ENCODE data around the gene TULP3.

The TULP3 gene

DNA sequence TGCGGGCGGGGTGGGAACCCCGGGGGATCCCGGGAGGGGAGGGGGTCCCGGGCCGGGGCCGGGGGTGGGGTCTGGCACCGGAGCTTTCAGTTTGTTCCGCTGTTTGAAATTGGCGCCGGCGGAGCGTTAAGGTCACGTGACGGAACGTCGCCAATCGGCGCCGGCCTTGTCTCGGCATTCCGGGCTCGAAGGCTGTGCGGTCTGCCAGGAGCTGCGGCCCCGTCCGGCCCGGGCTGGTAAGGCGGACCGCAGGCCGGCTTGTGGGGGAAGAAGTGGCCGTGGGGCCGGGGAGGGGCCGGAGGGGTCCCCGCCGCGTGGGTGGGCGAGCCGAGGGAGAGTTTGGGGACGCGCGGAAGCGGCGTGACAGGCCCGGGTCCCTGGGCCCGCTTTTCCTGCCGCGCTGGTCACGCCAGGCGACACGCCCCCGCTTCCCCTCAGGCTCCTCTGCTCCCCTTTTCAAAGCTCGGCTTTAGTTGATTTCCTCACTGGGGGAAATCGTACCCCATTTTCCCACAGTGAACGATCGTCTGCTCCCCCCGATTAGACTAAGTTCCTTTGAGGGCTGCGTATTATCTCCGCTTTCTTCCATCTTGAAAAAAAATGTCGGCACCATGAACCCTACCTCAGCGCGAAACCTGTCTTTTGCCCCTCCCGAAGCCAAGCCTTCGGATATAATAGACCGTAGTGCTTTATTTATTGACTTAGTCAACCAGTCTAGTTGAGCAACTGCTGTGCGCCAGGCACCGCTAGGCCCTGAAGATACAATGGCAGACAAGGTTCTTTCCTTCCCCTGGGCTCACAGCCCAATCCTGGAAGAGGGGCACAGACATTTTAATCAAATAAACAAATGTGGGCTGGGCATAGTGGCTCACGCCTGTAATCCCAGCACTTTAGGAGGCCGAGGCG, 13.4 kb upstream of the TULP3 start, which contains the start of the genes FOXM1 and RHNO1:
Gene FOXM1, minus strand, starts transcription at position 128 of the 906 bp plus-strand sequence. CDS start 2,696 bp downstream, outside the sequence.
Gene RHNO1, plus strand, starts transcription at position 177 of the 906 bp plus-strand sequence. CDS start 8,144 bp downstream, outside the sequence.
- DNase-seq, result peak; percentile 85

DNA sequence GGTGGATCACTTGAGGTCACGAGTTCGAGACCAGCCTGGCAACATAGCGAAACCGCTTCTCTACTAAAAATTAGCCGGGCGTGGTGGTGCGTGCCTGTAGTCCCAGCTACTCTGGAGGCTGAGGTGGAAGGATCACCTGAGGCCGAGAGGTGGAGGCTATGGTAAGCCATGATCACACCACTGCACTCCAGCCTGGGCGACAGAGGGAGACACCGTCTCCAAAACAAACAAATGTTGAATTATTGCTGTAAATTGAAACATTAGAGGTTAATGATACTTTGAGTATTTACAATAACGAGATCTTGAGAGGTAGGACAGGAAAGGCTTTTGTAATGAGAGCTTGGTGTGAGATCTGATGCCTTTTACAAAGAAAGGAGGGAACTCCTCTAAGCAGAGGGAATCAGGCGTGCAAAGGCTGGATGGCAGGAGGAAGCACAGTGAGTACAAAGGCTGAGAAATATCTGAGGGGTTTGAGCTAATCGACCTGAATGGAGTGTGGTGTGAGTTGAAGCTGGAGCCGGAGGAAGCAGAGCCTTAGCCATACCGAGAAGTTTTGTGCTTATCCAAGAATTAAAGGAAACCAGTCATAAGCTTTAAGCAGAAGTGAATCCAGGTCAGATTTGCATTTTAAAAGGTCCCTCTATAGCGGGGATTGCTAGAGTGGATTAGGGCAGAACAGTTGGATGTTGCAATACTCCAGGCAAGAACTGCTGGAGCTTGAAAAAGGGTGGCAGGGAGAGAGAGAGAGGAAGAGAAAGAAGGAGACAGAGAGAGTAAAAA, 12.5 kb upstream of the TULP3 start:
- DNase-seq, result no peak

DNA sequence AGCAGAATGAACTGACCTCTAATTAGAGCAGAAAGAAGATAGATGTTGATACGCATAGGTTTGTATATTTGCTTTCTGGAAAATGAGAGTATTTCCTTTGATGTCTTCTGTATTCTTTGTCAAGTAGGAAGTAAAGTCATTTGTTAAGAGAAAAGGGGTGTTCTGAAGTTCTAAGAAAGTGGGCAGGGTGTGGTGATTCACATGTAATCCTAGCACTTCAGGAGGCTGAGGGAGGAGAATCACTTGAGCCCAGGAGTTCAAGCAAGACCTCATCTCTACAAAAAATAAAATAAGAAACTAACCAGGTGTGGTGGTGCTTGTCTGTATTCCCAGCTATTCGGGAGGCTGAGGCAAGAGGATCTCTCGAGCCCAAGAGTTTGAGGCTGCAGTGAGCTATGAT, 10.8 kb upstream of the TULP3 start:
- DNase-seq, result no peak

DNA sequence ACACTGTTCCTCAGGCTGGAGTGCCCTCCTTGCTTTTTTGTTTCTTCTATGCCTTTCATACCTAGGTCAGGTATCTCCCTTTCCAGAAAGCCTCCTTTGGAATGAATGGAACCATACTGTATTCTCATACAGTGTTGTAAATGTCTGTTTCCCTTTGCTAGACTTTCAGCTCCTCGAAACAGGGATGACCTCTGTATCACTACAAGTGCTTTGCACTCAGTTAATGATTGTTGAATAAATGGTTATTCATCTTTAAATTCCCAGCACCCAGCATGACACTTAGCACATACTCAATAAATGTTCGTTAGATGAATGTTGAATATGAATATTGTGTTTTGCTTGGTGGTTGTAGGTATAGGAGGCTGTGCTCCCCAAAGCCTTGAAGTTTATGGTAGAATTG, 5.9 kb upstream of the TULP3 start:
- DNase-seq, result no peak

DNA sequence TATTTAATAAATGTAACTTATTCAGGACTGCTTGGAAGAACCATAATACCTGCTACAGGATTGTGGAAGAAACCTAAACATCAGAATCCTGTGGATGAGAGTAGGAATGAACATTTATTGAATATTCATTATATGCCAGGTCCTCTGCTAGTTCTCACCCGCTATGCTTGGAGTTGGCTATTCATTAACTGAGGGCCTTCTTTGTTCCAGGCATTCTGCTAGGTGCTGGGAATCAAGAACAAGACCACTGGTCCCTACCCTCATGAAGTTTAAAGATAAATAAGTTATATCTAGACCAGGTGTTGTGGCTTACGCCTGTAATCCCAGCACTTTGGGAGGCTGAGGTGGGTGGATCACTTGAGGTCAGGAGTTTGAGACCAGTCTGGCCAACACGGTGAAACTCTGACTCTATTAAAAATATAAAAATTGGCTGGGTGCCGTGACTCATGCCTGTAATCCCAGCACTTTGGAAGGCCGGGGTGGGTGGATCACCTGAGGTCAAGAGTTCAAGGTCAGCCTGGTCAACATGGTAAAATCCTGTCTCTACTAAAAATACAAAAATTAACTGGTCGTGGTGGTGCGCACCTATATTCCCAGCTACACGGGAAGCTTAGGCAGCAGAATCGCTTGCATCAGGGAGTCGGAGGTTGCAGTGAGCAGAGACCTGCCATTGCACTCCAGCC, 3.8 kb upstream of the TULP3 start:
- no peak for DNase-seq

DNA sequence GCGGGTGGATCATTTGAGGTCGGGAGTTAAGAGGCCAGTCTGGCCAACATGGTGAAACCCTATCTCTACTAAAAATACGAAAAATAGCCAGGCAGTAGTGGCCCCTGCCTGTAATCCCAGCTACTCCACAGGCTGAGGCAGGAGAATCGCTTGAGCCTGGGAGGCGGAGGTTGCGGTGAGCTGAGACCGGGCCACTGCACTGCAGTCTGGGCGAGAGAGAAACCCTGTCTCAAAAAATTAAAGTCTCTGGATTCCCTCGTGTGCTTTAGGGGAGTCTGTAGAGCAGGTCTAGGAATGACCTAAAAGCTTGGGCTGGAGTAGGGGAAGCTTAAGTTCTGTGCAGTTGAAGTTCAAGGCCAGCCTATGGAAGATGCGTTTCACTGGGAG, 697 bp upstream of the TULP3 start:
- DNase-seq, result no peak

DNA sequence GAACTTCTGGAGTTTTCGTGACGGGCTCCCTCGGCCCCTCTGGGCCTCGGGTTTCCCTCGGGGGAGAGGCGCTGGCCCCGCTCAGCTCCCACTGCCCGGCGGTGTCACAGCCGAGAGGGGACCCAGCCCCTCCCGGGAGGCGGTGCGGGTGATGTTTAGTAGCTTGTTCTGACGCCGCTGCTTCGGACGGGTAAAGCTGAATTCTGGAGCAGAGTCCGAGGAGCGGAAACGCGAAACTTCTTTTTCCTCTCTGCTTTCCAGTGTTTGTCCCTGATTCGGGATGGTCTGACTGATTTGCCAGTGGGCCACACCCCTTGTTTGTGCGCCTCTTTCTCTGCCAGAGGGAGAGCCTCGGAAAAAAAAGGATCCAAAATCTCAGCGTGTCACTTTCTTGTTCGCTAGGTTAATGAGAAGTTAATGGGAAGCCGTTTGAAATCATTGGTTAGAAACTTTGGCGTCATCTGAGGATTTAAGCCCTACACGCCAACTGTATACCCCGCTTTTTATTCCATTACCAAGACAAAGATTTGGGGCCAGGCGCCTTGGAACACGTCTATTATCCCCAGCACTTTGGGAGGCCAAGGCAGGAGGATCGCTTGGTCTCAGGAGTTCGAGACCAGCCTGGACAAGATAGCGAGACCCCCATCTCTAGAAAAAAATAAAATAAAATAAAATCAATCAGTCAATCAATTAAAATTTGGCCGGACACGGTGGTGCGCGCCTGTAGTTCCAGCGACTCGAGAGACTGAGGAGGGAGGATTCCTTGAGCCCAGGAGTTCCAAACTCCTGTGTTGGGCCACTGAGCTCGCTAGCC, 756 bp downstream of the TULP3 start:
- peak; percentile 19 for DNase-seq

DNA sequence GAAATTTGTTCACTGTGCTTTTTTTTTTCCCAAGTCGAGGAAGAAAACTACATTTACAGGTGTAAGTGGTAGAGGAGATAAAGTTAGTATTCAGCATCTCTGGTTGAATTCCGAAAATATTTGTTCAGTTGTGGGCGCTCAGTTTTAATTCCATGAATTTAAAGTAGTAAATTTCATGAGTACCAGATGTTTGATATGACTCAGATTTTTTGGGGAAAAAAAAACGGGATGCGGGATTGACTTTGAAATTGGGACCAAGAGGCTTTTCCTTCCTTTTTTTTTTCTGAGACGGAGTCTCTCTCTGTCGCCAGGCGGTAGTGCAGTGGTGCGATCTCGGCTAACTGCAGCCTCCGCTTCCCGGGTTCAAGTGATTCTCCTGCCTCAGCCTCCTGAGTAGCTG, 1.6 kb downstream of the TULP3 start:
- DNase-seq, result no peak

DNA sequence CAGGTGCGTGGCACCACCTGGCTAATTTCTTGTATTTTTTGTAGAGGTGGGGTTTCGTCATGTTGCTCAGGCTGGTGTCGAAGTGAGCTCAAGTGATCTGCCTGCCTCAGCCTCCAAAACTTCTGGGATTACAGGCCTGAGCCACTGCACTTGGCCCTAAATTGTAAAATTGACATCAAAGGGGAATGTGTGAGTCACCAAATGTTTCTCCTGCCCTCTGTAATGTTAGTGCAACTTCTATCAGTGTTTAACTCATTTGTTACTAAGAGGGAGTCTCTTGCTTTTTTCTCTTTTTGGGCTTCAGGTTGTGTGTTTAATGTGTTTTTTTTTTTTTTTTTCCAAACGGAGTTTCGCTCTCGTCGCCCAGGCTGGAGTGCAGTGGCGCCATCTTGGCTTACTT, 2.3 kb downstream of the TULP3 start:
- no peak for DNase-seq

DNA sequence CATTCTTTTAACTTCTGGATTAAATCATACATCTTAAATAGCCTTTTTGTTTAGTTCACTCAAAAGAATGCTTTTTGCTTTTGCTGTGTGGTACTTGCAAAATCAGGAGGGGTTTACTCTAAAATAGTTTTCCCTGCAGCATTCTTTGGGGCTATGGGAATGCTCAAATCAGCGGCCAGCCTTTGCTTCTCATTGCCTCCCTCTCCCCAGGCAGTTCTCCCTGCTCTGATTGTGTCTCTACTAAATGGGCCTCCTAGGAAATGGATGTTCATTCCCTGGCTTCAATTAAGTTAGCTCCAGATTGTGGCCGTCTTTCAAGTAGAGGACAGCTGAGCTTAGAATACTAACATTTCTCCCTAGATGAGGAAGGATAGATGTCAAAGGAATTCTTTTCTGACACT, 4.4 kb downstream of the TULP3 start:
- no peak for DNase-seq

DNA sequence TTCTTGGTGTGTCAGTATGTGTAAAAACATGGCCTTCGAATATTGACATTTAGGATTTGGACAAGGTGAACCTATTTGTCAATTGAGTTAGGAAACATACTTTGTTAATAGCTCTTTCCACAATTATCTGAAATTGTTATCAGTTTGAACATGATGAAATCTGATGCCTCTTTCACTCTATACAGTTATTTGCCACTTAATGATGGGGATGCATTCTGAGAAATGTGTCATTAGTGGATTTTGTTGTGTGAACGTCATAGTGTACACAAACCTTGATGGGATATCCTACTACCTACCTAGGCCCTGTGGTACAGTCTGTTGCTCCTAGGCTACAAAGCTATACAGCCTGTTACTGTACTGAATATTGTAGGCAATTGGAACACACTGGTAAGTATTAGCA, 4.8 kb downstream of the TULP3 start:
- no peak for DNase-seq

DNA sequence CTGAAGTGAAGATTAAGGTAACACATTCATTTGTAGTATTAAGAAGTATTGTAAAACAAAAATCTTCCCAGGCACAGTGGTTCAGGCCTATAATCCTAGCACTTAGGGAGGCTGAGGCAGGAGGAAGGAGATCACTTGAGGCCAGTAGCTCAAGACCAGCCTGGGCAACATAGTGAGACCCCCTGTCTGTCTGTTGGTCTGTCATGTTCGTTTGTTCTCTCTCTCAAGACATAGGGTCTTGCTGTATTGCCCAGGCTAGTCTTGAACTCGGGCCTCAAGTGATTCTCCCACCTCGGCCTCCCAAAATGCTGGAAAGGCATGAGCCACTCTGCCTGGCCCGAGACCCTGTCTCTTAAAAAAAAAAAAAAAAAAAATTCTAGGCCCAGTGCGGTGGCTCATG, 6.7 kb downstream of the TULP3 start:
- DNase-seq, result no peak

DNA sequence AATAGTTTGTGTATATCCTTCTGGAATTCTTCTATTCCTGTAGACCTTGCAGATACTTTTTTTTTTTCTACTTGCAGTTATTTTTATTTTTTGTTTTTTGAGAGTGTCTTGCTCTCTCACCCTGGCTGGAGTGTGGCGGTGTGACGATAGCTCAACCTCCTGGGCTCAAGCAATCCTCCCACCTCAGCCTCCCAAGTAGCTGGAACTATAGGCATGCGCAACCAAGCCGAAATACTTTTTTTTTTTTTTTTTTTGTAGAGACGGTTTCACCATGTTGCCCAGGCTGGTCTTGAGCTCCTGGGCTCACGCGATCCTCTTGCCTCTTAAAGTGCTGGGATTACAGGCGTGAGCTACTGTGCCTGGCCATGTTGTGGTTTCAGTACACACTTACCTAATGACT, 10.0 kb downstream of the TULP3 start:
- no peak for DNase-seq

DNA sequence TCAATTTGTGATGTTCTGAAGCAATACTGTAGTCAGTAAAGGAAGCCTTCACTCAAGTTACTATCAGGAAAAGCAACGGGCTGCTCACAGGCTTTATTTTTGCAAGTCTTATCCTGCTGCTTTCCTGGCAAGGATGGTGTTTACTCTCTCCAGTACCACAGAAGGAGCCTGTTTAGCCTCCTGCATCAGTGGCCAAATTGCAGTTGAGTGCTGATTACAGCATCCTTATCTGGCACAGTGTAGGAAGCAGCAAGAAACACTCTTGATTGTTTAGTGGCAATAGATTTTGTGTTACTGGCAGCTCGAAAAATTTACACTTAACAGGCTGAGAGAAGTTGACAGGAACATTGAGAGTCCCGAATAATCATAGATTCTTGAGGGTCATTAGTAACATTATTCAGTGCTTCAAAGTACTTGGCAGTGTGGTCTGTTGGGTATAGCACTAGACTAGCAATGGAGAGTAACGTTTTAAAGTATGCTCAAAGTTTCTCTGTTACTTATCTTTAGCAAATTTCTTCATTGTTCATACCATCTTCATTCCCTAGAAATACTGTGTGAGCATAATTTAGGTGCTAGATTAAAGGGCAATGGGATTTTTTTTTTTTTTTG, 11.7 kb downstream of the TULP3 start:
- no peak for DNase-seq

DNA sequence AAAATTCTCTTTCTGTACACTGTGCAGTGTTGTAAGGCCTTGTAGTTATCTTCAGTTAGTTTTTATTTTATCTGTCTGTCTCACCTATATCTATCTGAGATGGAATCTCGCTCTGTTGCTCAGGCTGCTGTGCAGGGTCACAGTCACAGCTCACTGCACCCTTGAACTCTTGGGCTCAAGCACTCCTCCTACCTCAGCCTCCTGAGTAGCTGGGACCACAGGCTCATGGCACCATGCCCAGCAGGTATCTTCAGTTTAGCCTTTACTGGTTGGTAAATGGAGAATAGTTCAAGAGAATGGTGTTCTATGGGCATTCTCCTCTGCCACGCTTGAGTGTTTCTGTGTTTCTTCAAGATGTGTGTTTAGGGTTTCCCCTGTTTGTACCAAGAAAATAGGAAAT, 13.6 kb downstream of the TULP3 start:
- DNase-seq, result no peak

DNA sequence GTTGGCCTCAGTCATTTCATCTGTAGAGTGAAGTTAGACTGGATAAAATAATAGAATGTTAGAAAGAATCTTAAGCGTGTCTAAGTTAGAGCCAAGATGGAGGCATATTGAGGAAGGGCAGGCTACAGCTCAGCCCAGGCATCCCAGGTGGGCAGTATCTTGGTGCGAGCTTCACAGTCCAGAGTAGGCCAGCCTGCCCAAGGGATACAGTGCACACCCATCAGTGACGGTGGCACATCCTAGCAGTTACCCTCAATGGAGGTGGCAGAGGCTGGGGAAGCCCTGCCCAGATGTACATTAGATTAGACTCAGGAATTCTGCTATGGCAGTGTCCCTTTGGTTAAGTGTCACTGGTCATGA, 21.5 kb downstream of the TULP3 start:
- DNase-seq, result no peak

DNA sequence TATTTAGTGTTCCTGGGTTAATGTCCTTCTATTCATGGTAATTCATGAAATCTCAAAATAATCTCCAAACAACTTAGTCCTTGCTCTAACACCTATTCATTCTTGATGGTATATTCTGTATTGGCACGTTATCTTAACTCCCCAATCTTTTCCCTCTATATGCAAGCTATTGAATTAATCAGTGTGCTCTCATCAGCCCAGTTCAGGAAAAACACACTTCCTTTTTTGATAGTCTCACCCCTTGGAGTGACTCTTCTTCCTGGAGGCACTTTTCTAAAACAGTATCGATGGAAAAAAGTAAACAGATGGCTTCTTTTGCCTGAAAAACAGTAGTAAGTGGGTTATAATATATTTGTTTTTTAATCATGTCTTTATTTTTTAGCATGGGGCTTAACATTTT, 28.6 kb downstream of the TULP3 start:
- no peak for DNase-seq

DNA sequence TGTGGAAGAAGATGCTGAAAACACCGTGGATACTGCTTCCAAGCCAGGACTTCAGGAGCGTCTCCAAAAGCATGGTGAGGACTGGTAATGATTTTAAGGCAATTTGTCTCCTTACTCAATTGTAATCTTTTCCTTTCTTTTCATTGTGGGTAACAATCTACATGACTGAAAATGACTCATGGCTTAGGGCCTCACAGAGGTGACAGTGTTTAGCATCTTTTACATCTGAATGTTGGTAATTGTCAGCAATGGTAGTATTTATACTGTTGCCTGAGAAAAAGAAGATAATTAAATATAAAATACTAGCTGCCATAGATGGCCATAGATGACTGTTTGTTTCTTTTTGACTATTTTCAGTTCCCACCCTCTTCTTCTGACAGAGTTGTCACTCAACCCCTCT, 31.6 kb downstream of the TULP3 start:
- no peak for DNase-seq

DNA sequence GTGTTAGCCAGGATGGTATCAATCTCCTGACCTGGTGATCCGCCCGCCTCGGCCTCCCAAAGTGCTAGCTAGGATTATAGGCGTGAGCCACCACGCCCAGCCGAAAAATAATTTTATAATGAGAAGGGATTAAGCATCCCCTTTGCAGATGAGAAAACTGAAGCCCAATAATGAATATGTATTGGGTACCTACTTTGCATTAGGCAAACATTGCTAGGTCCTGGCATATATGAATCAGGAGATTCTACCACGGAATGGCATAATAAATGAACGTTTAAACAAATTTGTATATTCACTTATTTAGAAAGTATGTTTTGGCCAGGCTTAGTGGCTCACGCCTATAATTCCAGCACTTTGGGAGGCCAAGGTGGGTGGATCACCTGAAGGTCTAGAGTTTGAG, 32.4 kb downstream of the TULP3 start:
- DNase-seq, result no peak

DNA sequence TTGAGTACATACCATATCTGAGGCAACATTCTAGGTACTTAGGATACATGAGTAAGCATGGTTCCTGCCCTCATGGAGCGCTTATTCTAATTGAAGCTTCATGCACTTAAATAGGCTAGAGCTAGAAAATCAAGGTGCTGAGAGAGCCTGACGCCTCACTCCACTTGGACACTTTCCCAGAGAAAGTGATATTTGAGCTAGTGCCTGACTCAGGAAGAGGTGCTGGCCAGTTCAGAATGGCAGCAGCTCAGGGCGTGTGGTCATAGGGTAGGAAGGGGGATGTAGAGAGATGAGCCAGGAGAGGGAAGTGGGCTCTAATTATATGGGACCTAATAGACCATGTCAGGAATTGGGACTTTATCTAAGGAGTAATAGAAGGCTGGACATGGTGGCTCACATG, 33.3 kb downstream of the TULP3 start:
- DNase-seq, result no peak

DNA sequence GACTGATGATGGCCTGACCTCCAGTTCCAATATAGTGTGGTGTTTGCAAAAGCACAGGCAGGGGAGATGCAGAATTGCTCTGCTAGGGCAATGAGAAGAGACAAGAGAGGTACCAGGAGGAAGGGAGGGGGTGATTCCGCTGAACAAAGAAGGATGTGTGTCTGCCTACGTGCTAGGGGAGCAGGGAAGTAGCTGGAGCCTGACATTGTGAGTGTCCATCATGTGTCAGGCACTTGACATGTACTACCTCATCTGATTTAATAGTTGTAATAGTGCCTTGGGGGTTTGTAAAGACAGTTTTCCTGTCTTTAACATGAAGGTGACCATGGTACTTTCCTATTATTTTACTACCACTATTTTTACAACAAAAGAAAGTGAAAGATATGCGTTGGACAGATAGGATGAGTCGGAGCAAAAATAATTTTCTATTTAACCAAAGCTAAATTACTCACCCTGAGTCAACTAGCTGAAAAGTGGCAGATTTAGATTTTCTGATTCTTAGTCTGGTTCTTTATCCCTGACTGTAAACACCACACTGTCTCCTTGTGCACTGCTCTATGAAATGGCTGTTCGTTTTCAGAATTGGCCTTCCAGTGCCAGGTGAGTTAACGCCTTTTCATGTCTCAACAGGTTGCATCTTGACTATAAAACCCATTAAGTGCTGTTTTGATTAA, 34.8 kb downstream of the TULP3 start:
- no peak for DNase-seq

DNA sequence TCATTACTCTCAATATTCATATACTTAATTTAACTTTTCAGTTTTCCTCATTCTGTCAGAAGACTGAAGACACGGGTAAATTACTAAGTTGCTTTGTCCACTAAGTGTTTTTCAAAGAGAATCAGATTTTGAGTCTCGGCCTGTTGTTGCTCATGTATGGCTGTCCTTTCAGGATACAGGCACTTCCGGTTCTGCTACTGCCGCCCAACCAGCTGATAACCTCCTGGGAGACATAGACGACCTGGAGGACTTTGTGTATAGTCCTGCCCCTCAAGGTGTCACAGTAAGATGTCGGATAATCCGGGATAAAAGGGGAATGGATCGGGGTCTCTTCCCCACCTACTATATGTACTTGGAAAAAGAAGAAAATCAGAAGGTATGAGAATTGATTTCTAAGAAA, 40.2 kb downstream of the TULP3 start:
- no peak for DNase-seq
